A673 (cell line): Measurements from ENCODE around the gene SLC26A1. TPM values are rescaled to one million over a fixed set of nuclear protein-coding genes. Genes with fewer than 3 reads are reported as not detected.
"Not testable (repeated sequence)": the region's sequence is repeated elsewhere in the genome, so short reads cannot be mapped to it uniquely, and the experiment has no call there.

Source experiments
- BruUV-seq: library from RNA; stranded (reverse); fragments of 400-500 nt; replicated peaks from 2 replicates; lab custom pipeline; 2021; lab: Mats Ljungman, UMichigan
- CTCF ChIA-PET: fragments of 300-600 bp; sonication (Branson Sonifier 250); formaldehyde crosslinking; loops from one replicate; lab custom pipeline; 2022; ENCODE audit warnings: antibody characterized with exemption; lab: Charles Lee
- POLR2A ChIA-PET: fragments of 300-600 bp; sonication (Branson Sonifier 250); formaldehyde crosslinking; loops from one replicate; lab custom pipeline; 2022; ENCODE audit warnings: antibody characterized with exemption; ENCODE audit not compliant: low non-redundant PET; lab: Charles Lee
- DNase-seq: peaks from one replicate; pipeline ENCODE4 v3.0.0-alpha.2; 2015; ENCODE audit warnings: low spot score
- H3K27ac ChIP-seq: fragments of 200-600 bp; sonication (generic); 2 replicates; pipeline ENCODE4 v1.5.1; 2016; ENCODE audit warnings: mixed run types, low read depth, mild to moderate bottlenecking, mixed read lengths, antibody characterized with exemption, low read length; ENCODE audit not compliant: poor library complexity, severe bottlenecking
- H3K27me3 ChIP-seq: fragments of 200-600 bp; sonication (generic); replicated peaks from 2 replicates; pipeline ENCODE4 v1.6.1; 2017; ENCODE audit warnings: mixed run types, low read depth, mild to moderate bottlenecking, mixed read lengths, antibody characterized with exemption, low read length; ENCODE audit not compliant: insufficient read depth, poor library complexity
- H3K36me3 ChIP-seq: fragments of 200-600 bp; sonication (generic); 2 replicates; pipeline ENCODE4 v1.6.1; 2016; ENCODE audit warnings: mixed run types, mild to moderate bottlenecking, mixed read lengths, antibody characterized with exemption, low read length; ENCODE audit not compliant: insufficient read depth, poor library complexity, severe bottlenecking
- H3K4me1 ChIP-seq: fragments of 200-600 bp; sonication (generic); 2 replicates; pipeline ENCODE4 v1.6.1; 2017; ENCODE audit warnings: mixed run types, mild to moderate bottlenecking, mixed read lengths, antibody characterized with exemption, low read length; ENCODE audit not compliant: insufficient read depth, poor library complexity, severe bottlenecking
- H3K4me3 ChIP-seq: fragments of 200-600 bp; sonication (generic); 2 replicates; pipeline ENCODE4 v1.5.1; 2016; ENCODE audit warnings: low read depth, mixed run types, mild to moderate bottlenecking, mixed read lengths, low read length; ENCODE audit not compliant: poor library complexity, severe bottlenecking
- H3K9me3 ChIP-seq: fragments of 200-600 bp; sonication (generic); 2 replicates; pipeline ENCODE4 v1.6.1; 2016; ENCODE audit warnings: mixed run types, low read depth, mild to moderate bottlenecking, mixed read lengths, antibody characterized with exemption, low read length; ENCODE audit not compliant: poor library complexity, severe bottlenecking
- EZH2 ChIP-seq: fragments of 200-600 bp; sonication (generic); IDR thresholded peaks from 2 replicates; pipeline ENCODE4 v1.6.1; 2017; ENCODE audit warnings: borderline replicate concordance, low read depth, mild to moderate bottlenecking, mixed read lengths, antibody characterized with exemption, low read length; ENCODE audit not compliant: poor library complexity, severe bottlenecking
- intact Hi-C: fragments of 100-400 bp; cut with micrococcal nuclease; formaldehyde crosslinking; loops from one replicate; pipeline ENCODE4 v1.10.0; 2022; ENCODE audit not compliant: unreplicated experiment
- total RNA-seq: library from RNA; stranded (reverse); gene quantifications from 2 replicates; pipeline ENCODE4 v1.2.3, GENCODE V29; 2021
- TF ChIP-seq, protein P1 (sequence below): fragments of 300-800, 200-600 bp; sonication (generic); conservative IDR thresholded peaks from 2 replicates; pipeline ENCODE4 v1.5.1; 2017; ENCODE audit warnings: low read depth, mild to moderate bottlenecking, antibody characterized with exemption, low read length, moderate library complexity, mixed read lengths

SLC26A1 gene
- total RNA-seq, 1 experiment from 2014 or later: 0.30 TPM

- no peaks in the 10 kb centered on the region for H3K27me3 ChIP-seq
- POLR2A ChIA-PET: no interaction called here
- H3K9me3 ChIP-seq: no peaks in the 10 kb centered on the region
- H3K4me1 ChIP-seq: peaks cover 16% of the 10 kb centered on the region
- no TSS peak for BruUV-seq
- H3K4me3 ChIP-seq: no peak overlapping the region
- no peak for DNase-seq
- intact Hi-C loops: loop anchor here (10.0 kb wide), 1 partner anchor 237 kb away; no protein-coding TSS in a partner anchor
- no peak for TF ChIP-seq EZH2
- TF ChIP-seq, protein P1, sequence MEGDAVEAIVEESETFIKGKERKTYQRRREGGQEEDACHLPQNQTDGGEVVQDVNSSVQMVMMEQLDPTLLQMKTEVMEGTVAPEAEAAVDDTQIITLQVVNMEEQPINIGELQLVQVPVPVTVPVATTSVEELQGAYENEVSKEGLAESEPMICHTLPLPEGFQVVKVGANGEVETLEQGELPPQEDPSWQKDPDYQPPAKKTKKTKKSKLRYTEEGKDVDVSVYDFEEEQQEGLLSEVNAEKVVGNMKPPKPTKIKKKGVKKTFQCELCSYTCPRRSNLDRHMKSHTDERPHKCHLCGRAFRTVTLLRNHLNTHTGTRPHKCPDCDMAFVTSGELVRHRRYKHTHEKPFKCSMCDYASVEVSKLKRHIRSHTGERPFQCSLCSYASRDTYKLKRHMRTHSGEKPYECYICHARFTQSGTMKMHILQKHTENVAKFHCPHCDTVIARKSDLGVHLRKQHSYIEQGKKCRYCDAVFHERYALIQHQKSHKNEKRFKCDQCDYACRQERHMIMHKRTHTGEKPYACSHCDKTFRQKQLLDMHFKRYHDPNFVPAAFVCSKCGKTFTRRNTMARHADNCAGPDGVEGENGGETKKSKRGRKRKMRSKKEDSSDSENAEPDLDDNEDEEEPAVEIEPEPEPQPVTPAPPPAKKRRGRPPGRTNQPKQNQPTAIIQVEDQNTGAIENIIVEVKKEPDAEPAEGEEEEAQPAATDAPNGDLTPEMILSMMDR: no peak
- CTCF ChIA-PET: no interaction called here
- no peaks in the 10 kb centered on the region for H3K36me3 ChIP-seq
- H3K27ac ChIP-seq: no peak overlapping the region
These were observed 10.9 kb downstream of the SLC26A1 start for GRCh38 chr4:982291-982690.

DNA sequence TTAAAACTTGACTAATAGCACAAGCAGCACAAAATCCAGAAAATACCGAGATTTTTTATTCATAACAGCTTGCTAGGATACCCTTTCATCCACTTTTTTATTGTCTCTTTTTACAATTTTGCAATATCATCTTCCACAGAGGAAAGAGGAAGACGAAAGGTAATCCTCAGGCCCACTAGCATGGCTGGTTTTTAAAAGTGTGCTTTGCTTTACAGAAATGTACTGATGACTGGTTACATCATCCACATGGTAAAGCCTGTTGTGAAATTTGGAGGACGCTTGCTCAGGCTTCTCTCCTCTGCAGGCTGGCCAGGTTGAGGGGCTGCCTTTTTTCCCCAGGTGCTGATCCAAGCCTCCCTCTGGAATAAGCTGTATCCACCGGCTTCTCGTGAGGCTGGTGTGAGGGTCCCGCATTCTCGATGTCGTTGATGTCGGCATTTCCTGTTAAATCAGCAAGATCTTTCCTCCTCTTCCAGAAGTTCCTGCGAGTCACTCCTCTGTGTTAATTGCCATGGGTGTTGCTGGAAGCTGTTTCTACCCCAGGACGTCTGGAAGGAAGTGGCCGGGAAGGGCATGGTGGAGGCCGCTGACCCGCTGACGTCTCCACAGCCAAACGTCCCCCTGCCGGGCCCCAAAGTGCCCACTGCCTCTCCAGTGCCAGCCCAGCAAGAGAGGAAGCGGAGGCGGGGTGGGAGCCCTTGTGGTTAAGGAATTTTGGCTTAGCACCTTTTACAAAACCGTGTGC is 14.1 kb downstream of the SLC26A1 start:
- ChIA-PET CTCF (no interaction called here), POLR2A (no interaction called here)
- no peaks in the 10 kb centered on the region for H3K36me3 ChIP-seq
- DNase-seq: no peak
- peak overlapping the region; percentile 66 for H3K27ac ChIP-seq
- no peaks in the 10 kb centered on the region for H3K27me3 ChIP-seq
- no TSS peak for BruUV-seq
- no peak overlapping the region for H3K4me3 ChIP-seq
- intact Hi-C loops: no loop called here
- peaks cover 8% of the 10 kb centered on the region for H3K4me1 ChIP-seq
- H3K9me3 ChIP-seq: no peaks in the 10 kb centered on the region
- TF ChIP-seq, protein P1: no peak
- TF ChIP-seq EZH2: no peak

GRCh38 chr4:976016-976415 is 17.2 kb downstream of the SLC26A1 start:
- intact Hi-C loops, H3K27ac ChIP-seq, H3K27me3 ChIP-seq, H3K4me1 ChIP-seq, POLR2A ChIA-PET, DNase-seq, H3K36me3 ChIP-seq, H3K9me3 ChIP-seq, CTCF ChIA-PET, BruUV-seq, H3K4me3 ChIP-seq: not testable (repeated sequence)

DNA sequence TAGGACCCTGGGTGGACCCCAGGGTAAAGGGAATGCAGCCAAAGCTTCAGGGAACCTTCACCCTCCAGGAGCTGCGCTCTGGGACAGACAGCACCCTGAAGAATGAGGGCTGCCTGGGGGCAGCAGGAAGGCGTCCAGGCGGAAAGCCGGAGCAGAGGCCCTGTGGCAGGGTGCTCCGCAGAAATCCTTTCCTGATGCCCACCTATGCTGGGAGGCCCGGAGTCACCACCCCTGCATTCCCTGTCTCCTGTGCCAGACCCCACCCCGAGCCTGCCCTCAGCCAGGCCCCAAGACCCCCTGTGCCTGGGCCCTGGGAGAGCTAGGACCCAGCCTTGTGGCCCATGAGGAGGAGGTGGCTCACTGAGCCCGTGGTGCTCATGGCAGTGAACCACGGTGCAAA is 18.5 kb downstream of the SLC26A1 start:
- no peak for TF ChIP-seq EZH2
- H3K4me1 ChIP-seq: peaks cover 8% of the 10 kb centered on the region
- no peak overlapping the region for H3K4me3 ChIP-seq
- ChIA-PET CTCF (no interaction called here), POLR2A (no interaction called here)
- DNase-seq: no peak
- H3K9me3 ChIP-seq: no peaks in the 10 kb centered on the region
- BruUV-seq: no TSS peak
- H3K36me3 ChIP-seq: no peaks in the 10 kb centered on the region
- no peak overlapping the region for H3K27ac ChIP-seq
- H3K27me3 ChIP-seq: no peaks in the 10 kb centered on the region
- intact Hi-C loops: no loop called here
